Endothelial cell of umbilical vein (primary cell): Measurements from ENCODE around the gene PLCXD1.

Experiments used
- CTCF ChIP-seq, 2 donors: IDR thresholded peaks; 1 replicate in 1 of 2; 2 replicates in 1 of 2; pipeline ENCODE4 v1.5.1; 2011; ENCODE audit warnings: low read length in 2 of 2, mild to moderate bottlenecking in 2 of 2, moderate library complexity in 2 of 2, control low read depth in 1 of 2, inconsistent platforms in 1 of 2, low read depth in 1 of 2; ENCODE audit not compliant: insufficient read depth in 1 of 2; ENCODE audit errors: extremely low read depth in 1 of 2
- EZH2 ChIP-seq: IDR thresholded peaks from 2 replicates; pipeline ENCODE4 v1.6.1; 2012; ENCODE audit warnings: borderline replicate concordance, low read depth, mild to moderate bottlenecking, moderate library complexity, low read length, inconsistent platforms; ENCODE audit not compliant: severe bottlenecking
- GATA2 ChIP-seq: IDR thresholded peaks from 2 replicates; pipeline ENCODE4 v1.7.0; 2011; ENCODE audit warnings: low read depth, mild to moderate bottlenecking, moderate library complexity, mixed read lengths, low read length; ENCODE audit not compliant: insufficient read length, insufficient read depth
- JUN ChIP-seq: IDR thresholded peaks from 2 replicates; pipeline ENCODE4 v1.6.1; 2011; ENCODE audit warnings: borderline replicate concordance, low read depth; ENCODE audit not compliant: insufficient read length, insufficient read depth
- MAX ChIP-seq: IDR thresholded peaks from 2 replicates; pipeline ENCODE4 v1.6.1; 2011; ENCODE audit not compliant: insufficient read depth, insufficient read length
- MYC ChIP-seq: IDR thresholded peaks from one replicate; pipeline ENCODE4 v1.6.1; 2011; ENCODE audit warnings: mild to moderate bottlenecking, low read depth, low read length
- POLR2A ChIP-seq: IDR thresholded peaks from 2 replicates; pipeline ENCODE4 v1.6.1; 2012; ENCODE audit warnings: low read depth, mild to moderate bottlenecking, control low read depth, low read length
- POLR2AphosphoS5 ChIP-seq: IDR thresholded peaks from 2 replicates; pipeline ENCODE4 v1.6.1; 2012; ENCODE audit warnings: low read depth, mild to moderate bottlenecking, control low read depth, low read length, moderate library complexity; ENCODE audit not compliant: insufficient read depth

GRCh38 chrX:336227-336626 lies 55.0 kb downstream of the PLCXD1 start:
- TF ChIP-seq POLR2A, result no peak
- no peak for TF ChIP-seq CTCF (IDR thresholded peaks at IDR 0.05; ENCODE audit: extremely low read depth in 1 of 2, insufficient read depth in 1 of 2, low read depth in 1 of 2, low read length in 2 of 2)
- TF ChIP-seq POLR2AphosphoS5, result no peak
- no peak for TF ChIP-seq MYC
- no peak for TF ChIP-seq MAX
- no peak for TF ChIP-seq JUN
- TF ChIP-seq EZH2, result no peak
- TF ChIP-seq GATA2, result no peak
